ENCODE data around the gene GRK5. TPM values are rescaled to one million over a fixed set of nuclear protein-coding genes. Genes with fewer than 3 reads are reported as not detected.
"Not testable (repeated sequence)": the region's sequence is repeated elsewhere in the genome, so short reads cannot be mapped to it uniquely, and the experiment has no call there.

GRK5 gene
- total and polyA plus RNA-seq, 12 donors = 9.3 to 96.4 (median 21.5) TPM

GRCh38 chr10:119227825-119228224 lies 20.5 kb downstream of the GRK5 start:
- H3K27me3 ChIP-seq = no peaks in the 10 kb centered on the region
- H3K4me3 ChIP-seq = no peak overlapping the region
- 74 to 85% (median 81%) methylated on average over 6 of the region's 6 CpGs for WGBS, 4 donors
- DNase-seq = no peak
- peaks cover 4 to 19% of the 10 kb centered on the region in 2 donors for H3K4me1 ChIP-seq (replicated peaks in 1 of 2)
- H3K36me3 ChIP-seq (replicated peaks in 1 of 2) = no peaks in the 10 kb centered on the region
- intact Hi-C loops (cut with DNase I) = no loop called here
- H3K9me3 ChIP-seq (replicated peaks in 1 of 3) = no peaks in the 10 kb centered on the region
- no peak overlapping the region for H3K27ac ChIP-seq
- no peak for TF ChIP-seq CTCF (IDR thresholded peaks at IDR 0.05)
- TF ChIP-seq POLR2A (IDR thresholded peaks at IDR 0.05) = no peak

GRCh38 chr10:119231654-119232053 lies 24.3 kb downstream of the GRK5 start:
- DNase-seq = no peak
- Histone ChIP-seq H3K4me1 (replicated peaks in 1 of 2) (peaks cover 0 to 19% of the 10 kb centered on the region in 2 donors), H3K4me3 (no peak overlapping the region), H3K9me3 (replicated peaks in 1 of 3) (no peaks in the 10 kb centered on the region), H3K27me3 (no peaks in the 10 kb centered on the region), H3K36me3 (replicated peaks in 1 of 2) (no peaks in the 10 kb centered on the region), H3K27ac (no peak overlapping the region)
- intact Hi-C loops (cut with DNase I) = no loop called here
- 81 to 90% (median 86%) methylated on average over 7 of the region's 7 CpGs for WGBS, 4 donors
- no peak for TF ChIP-seq POLR2A (IDR thresholded peaks at IDR 0.05)
- no peak for TF ChIP-seq CTCF (IDR thresholded peaks at IDR 0.05)

- H3K9me3 ChIP-seq (replicated peaks in 1 of 3); intact Hi-C loops (cut with DNase I); H3K27ac ChIP-seq; H3K27me3 ChIP-seq; H3K4me3 ChIP-seq; H3K36me3 ChIP-seq (replicated peaks in 1 of 2): not testable (repeated sequence)
- DNase-seq = peak in 1 of 7 donors; percentile 37
- peaks cover 0 to 23% of the 10 kb centered on the region in 2 donors for H3K4me1 ChIP-seq (replicated peaks in 1 of 2)
- WGBS, 4 donors = 77 to 92% (median 81%) methylated on average over 4 of the region's 4 CpGs
Observed at GRCh38 chr10:119232439-119232838, 25.1 kb downstream of the GRK5 start.

GRCh38 chr10:119233123-119233820 lies 25.9 kb downstream of the GRK5 start:
- TF ChIP-seq CTCF (IDR thresholded peaks at IDR 0.05) = no peak
- Histone ChIP-seq H3K9me3 (replicated peaks in 1 of 3) (no peaks in the 10 kb centered on the region), H3K4me1 (replicated peaks in 1 of 2) (peaks cover 0 to 31% of the 10 kb centered on the region in 2 donors), H3K27ac (peak overlapping the region in 1 of 5 donors; percentile 21), H3K27me3 (no peaks in the 10 kb centered on the region), H3K4me3 (no peak overlapping the region), H3K36me3 (replicated peaks in 1 of 2) (no peaks in the 10 kb centered on the region)
- DNase-seq = peak in 1 of 7 donors; percentile 47
- 76 to 93% (median 81%) methylated on average over 5 of the region's 5 CpGs for WGBS, 4 donors
- intact Hi-C loops (cut with DNase I) = no loop called here

GRCh38 chr10:119233821-119234220 lies 26.4 kb downstream of the GRK5 start:
- Histone ChIP-seq H3K4me3 (no peak overlapping the region), H3K9me3 (replicated peaks in 1 of 3) (no peaks in the 10 kb centered on the region), H3K4me1 (replicated peaks in 1 of 2) (peaks cover 0 to 36% of the 10 kb centered on the region in 2 donors), H3K36me3 (replicated peaks in 1 of 2) (no peaks in the 10 kb centered on the region), H3K27ac (peak overlapping the region in 1 of 5 donors; percentile 21), H3K27me3 (no peaks in the 10 kb centered on the region)
- WGBS, 4 donors = 48 to 55% (median 54%) methylated on average over 3 of the region's 3 CpGs
- no peak for TF ChIP-seq POLR2A (IDR thresholded peaks at IDR 0.05)
- TF ChIP-seq CTCF (IDR thresholded peaks at IDR 0.05) = no peak
- intact Hi-C loops (cut with DNase I) = no loop called here
- DNase-seq = no peak
